Activated naive CD8-positive, alpha-beta T cell treated with anti-CD3 and anti-CD28 coated beads, Interleukin-2, amount 50 U/mL, for 24 hours (primary cell): Measurements from ENCODE around the gene IRX5.
A peak's percentile ranks its signal among the peaks of the same experiment; 100 is the strongest.

Source experiments
- ATAC-seq: fragments of 150-1000 bp; cut with Tn5 transposase; one replicate; pipeline ENCODE4 v1.10.0; 2021
- DNase-seq: peaks from one replicate; pipeline ENCODE4 v3.0.0; 2021
- H3K27ac Mint-ChIP-seq: one replicate; pipeline ENCODE4 v1.8.0; 2021; ENCODE audit warnings: mild to moderate bottlenecking, mixed read lengths
- H3K27me3 Mint-ChIP-seq: one replicate; pipeline ENCODE4 v1.8.0; 2021; ENCODE audit warnings: mixed read lengths
- H3K36me3 Mint-ChIP-seq: one replicate; pipeline ENCODE4 v1.8.0; 2021; ENCODE audit warnings: low read depth, mixed read lengths
- H3K4me1 Mint-ChIP-seq: one replicate; pipeline ENCODE4 v1.8.0; 2021; ENCODE audit warnings: mixed read lengths
- H3K4me3 Mint-ChIP-seq: one replicate; pipeline ENCODE4 v1.8.0; 2021; ENCODE audit warnings: mild to moderate bottlenecking, moderate library complexity, mixed read lengths
- H3K9me3 Mint-ChIP-seq: one replicate; pipeline ENCODE4 v1.8.0; 2021; ENCODE audit warnings: mixed read lengths

The IRX5 gene

DNA sequence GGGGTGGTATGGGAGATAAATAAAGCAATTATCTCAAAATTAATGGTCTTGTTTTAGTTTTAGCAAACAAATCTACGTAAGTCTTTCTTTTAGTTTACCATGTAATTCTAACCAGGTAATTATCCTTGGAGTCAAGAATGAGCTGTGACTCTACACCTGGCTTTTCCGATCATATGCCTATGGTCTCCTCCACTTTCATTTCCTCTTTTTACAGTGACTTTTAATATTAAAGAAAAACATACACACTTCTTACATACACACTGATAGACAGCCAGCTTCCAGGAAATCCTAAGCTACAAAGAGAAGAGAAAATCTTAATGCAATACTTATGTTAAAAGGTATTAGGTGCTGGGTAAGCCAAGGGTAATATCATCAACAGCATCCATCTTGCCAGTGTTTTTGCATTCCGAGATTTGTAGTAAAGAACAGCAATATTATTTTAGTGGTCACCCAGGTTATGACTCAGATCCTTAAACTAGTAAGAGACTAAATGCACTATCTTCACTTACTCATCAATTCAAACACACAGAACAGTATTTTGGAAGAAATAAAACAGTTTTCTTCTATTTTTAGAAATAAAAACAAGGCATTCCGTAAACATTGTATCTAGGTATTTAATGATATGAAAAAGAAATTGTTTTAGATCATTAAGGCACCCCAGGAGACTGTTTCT is 4.4 kb upstream of the IRX5 start:
- H3K4me3 Mint-ChIP-seq = no peak overlapping the region
- DNase-seq = no peak
- no peaks in the 10 kb centered on the region for H3K9me3 Mint-ChIP-seq
- H3K36me3 Mint-ChIP-seq = peaks cover 4% of the 10 kb centered on the region
- peaks cover 56% of the 10 kb centered on the region for H3K27me3 Mint-ChIP-seq
- H3K27ac Mint-ChIP-seq = no peak overlapping the region
- H3K4me1 Mint-ChIP-seq = peaks cover 25% of the 10 kb centered on the region
- ATAC-seq = no peak

DNA sequence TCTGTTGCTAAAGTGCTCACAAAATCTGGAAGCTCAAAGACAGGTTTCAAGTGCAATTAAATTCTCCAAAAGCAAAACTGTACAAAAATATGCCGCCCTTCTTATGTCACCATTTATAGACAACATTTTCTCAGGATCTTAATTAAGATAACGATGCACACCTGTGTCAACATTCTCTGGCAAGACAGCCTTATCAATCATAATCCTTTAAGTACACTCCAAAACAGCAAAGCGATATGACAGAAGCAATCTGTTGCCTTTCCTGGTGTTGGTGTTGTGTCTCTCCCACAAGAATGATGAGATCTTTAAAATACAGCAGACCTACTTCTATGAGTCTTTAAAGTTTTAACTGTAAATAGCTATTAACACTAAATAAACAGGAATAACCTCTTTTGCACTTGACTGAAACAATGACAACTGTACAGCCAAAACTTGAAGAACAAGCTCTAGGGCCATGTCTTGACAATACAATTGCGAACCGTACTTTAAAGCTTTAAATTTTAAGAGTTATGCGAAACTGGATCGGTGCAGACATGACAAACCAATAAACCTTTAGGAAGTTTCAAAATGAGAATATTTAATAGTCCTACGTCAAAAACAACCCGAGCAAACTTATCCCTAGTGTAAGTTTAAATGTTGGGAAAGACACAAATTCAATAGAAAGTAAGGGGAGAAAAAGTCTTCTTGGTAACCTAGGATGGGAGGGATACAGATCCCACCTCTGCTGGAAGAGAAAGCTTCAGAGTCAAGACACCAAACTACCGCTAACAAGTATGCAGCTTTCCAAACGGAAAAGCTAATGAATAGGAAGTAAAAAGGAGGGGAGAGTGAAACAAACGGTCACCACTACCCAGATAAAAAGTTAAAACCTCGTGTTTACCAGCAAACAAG is 3.3 kb upstream of the IRX5 start:
- peak overlapping the region; percentile 15 for H3K27ac Mint-ChIP-seq

DNA sequence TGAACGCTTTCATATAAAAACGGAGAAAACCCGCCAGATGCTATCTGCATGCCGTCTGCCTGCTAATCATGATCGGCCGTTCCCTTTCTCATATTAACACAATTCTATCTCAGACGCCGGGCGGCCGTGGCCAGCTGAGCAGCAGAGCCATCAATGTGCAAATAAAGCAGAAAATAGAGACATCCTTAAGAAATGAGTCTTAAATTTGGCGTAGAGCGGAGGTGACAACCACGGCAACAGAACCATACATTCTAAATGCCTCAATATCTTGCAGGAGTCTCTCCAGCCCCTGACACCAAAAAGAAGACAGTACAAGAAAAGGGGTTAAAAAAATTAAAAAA is 2.7 kb upstream of the IRX5 start:
- H3K36me3 Mint-ChIP-seq = peaks cover 4% of the 10 kb centered on the region
- peak overlapping the region; percentile 15 for H3K27ac Mint-ChIP-seq
- H3K27me3 Mint-ChIP-seq = peaks cover 64% of the 10 kb centered on the region
- H3K9me3 Mint-ChIP-seq = no peaks in the 10 kb centered on the region
- ATAC-seq (no peak), DNase-seq (no peak)
- peaks cover 36% of the 10 kb centered on the region for H3K4me1 Mint-ChIP-seq
- H3K4me3 Mint-ChIP-seq = peak overlapping the region; percentile 74

More for the DNA sequence above, 3.3 kb upstream of the IRX5 start:
- peaks cover 4% of the 10 kb centered on the region for H3K36me3 Mint-ChIP-seq
- H3K9me3 Mint-ChIP-seq = no peaks in the 10 kb centered on the region
- H3K27me3 Mint-ChIP-seq = peaks cover 61% of the 10 kb centered on the region
- no peak for DNase-seq
- peaks cover 32% of the 10 kb centered on the region for H3K4me1 Mint-ChIP-seq
- H3K4me3 Mint-ChIP-seq = peak overlapping the region; percentile 74
- ATAC-seq = no peak

DNA sequence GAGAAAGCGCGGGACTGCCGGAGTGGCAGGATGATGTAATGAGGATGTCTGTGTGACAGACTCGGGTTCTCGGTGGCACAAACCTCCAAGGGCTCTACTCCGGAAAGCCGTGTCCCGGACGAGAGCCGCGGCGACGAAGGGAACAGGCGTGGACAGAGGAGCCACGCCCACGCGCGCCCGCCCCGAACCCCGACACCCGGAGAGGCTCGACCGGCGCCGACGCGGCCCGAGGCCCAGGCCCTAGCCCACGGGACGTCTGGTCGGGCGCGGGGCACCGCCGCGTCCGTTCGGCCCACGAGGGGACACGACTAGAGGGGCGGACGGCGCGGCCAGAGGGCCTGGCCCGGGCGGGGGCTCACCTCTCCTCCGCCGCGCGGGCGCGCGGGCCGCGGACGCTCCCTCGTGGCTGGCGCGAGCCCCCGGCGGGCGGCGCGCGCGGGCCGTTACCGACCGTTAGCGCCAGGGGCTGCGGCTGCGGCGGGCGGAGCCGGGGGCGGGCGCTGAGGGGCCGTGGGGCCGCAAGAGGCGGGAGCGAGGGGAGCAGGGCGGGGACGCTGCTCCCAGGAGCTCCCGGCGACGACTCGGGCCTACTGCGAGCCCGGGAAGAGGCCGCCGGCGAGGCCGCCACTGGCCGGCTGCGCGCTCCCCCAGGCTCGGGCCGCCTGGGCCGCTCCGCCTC is 2.1 kb upstream of the IRX5 start:
- Mint-ChIP-seq H3K27ac (no peak overlapping the region), H3K4me3 (peak overlapping the region; percentile 84), H3K4me1 (peaks cover 36% of the 10 kb centered on the region), H3K27me3 (peaks cover 64% of the 10 kb centered on the region), H3K36me3 (peaks cover 4% of the 10 kb centered on the region), H3K9me3 (no peaks in the 10 kb centered on the region)
- DNase-seq (no peak), ATAC-seq (peak; percentile 42)

DNA sequence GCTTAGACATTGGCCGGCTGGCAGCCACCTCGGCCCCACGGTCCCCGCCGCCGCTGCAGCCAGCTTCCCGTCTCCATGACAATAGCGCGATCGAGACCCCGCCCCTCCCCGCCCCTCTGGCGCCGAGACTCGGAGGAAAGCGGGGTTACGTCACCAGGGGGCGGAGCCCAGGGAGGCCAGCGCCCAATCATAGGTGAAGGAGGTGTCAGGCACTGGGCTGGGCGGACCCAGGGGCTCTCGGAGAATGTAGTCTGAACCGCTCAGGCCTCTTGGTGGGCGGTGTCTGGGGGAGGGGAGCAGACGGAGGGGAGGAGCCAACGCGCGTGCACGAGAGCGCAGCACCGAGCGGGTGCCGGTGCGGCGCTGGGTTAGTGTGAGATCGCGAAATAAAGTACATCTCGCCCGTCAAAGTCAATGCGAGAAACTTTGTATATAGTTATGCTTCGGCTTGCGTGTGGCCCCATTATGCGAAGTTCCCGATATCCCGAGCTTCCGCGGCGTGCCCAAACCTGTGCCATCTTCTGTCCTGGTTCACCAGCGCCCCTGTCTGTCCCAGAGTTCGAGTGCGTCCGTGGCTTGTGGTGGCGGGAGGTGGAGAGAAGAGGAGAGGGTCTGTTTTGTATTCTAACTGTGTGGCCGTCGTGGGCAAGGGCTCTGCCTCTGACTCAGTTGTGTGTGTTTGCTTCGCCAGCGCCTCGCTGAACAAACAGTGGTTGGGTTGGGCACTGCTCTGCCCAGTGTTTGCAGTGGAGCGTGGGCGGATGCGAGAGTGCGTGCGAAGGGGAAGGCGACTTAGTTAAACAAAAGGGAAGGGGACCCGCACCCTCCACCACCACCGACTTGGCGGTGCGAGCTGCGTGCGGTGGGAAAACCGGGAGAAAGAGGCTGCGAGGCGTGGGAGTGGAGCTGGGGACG is 1.3 kb upstream of the IRX5 start:
- ATAC-seq (peak; percentile 97), DNase-seq (peak; percentile 97)
- H3K4me3 Mint-ChIP-seq = peak overlapping the region; percentile 84
- H3K4me1 Mint-ChIP-seq = peaks cover 36% of the 10 kb centered on the region
- peaks cover 68% of the 10 kb centered on the region for H3K27me3 Mint-ChIP-seq
- H3K9me3 Mint-ChIP-seq = no peaks in the 10 kb centered on the region
- peaks cover 4% of the 10 kb centered on the region for H3K36me3 Mint-ChIP-seq
- H3K27ac Mint-ChIP-seq = peak overlapping the region; percentile 67

DNA sequence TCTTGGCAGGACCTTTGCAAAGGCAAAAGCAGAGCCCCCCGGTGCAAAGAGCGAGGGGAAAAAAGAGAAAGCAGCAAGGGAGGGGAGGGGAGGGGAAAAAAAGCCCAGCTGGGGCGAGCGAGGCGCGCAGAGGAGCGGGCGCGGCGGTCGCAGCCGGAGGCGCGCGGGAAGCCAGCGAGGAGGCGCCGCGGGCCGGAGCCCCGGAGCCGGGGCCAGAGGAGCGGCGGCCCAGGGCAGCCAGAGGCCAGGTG is 129 bp downstream of the IRX5 start:
- no peaks in the 10 kb centered on the region for H3K9me3 Mint-ChIP-seq
- H3K4me3 Mint-ChIP-seq = peak overlapping the region; percentile 84
- peaks cover 36% of the 10 kb centered on the region for H3K4me1 Mint-ChIP-seq
- peaks cover 4% of the 10 kb centered on the region for H3K36me3 Mint-ChIP-seq
- H3K27ac Mint-ChIP-seq = no peak overlapping the region
- no peak for ATAC-seq
- H3K27me3 Mint-ChIP-seq = peaks cover 79% of the 10 kb centered on the region
- no peak for DNase-seq

DNA sequence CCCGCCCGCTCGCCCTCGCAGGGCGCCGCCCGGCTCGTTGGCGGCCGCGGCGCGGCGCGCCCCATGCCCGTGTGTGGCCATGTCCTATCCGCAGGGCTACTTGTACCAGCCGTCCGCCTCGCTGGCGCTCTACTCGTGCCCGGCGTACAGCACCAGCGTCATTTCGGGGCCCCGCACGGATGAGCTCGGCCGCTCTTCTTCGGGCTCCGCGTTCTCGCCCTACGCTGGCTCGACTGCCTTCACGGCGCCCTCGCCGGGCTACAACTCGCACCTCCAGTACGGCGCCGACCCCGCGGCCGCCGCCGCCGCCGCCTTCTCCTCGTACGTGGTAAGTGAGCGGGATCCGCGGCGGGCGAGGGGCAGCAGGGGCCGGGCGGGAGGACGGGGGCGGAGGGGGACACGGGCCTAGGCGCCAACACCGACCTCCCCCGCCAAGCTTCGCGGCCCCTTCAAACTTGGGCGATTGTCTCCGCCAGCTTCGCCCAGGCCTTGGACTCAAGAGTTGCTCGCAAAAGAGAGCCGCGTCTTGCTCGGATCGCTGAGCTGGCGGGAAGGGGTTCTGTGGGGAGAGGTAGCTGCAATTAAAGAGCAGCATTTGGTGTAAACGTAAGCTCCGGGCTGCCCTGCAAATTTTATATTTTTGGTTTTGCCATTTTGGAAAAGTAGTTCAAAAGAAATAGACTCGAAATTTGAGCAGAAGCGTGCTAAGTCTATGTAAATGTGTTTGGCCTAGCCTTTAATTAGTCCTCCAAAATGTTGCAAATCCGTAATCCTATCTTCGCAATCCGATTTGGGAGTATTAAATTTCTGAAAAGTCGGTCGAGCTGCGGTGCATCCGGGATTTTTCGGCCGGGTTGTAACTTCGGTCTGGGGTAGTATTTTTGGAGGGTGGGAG is 702 bp downstream of the IRX5 start:
- ATAC-seq (no peak), DNase-seq (no peak)
- Mint-ChIP-seq H3K27me3 (peaks cover 77% of the 10 kb centered on the region), H3K27ac (no peak overlapping the region), H3K4me3 (peak overlapping the region; percentile 24), H3K36me3 (peaks cover 4% of the 10 kb centered on the region), H3K9me3 (no peaks in the 10 kb centered on the region), H3K4me1 (peaks cover 36% of the 10 kb centered on the region)

DNA sequence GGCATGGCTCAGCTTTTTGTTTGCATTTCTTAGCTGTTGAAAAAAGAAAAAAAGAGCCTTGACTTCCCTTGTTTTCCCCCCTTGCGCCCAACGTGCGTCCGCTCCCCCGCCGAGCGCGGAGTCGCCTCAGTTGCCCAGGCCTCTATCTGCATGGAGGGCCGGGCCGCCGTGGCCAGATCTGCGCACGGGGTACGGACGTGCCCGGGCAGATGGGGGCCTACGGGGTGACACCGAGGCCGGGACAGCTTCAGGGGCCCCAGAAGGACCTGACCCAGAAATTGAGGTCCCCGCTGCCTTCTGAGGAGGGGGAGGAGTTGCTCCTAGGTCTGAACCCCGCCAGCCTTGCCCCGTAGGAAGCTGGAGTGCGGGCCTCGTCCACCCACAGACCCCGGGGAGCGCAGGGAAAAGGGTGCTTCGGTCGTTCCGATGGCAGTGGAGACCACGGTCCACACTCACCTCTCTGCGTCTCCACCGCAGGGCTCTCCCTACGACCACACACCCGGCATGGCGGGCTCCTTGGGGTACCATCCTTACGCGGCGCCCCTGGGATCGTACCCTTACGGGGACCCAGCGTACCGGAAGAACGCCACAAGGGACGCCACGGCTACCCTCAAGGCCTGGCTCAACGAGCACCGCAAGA is 1.5 kb downstream of the IRX5 start:
- Mint-ChIP-seq H3K4me1 (peaks cover 39% of the 10 kb centered on the region), H3K27me3 (peaks cover 77% of the 10 kb centered on the region), H3K27ac (no peak overlapping the region), H3K36me3 (peaks cover 4% of the 10 kb centered on the region), H3K4me3 (peak overlapping the region; percentile 24), H3K9me3 (no peaks in the 10 kb centered on the region)
- ATAC-seq = no peak
- no peak for DNase-seq

DNA sequence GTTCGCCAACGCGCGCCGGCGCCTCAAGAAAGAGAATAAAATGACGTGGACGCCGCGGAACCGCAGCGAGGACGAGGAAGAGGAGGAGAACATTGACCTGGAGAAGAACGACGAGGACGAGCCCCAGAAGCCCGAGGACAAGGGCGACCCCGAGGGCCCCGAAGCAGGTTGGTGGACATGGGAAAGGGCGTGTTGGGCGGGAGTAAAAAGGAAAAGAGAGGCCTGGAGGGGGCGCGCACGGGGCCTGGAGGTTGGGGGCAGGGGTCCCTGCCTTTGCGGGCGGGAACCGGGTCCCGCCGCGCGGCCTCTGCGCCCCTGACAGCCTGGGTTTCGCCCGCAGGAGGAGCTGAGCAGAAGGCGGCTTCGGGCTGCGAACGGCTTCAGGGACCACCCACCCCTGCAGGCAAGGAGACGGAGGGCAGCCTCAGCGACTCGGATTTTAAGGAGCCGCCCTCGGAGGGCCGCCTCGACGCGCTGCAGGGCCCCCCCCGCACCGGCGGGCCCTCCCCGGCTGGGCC is 2.1 kb downstream of the IRX5 start:
- peaks cover 77% of the 10 kb centered on the region for H3K27me3 Mint-ChIP-seq
- no peak overlapping the region for H3K27ac Mint-ChIP-seq
- DNase-seq = no peak
- peaks cover 37% of the 10 kb centered on the region for H3K4me1 Mint-ChIP-seq
- no peaks in the 10 kb centered on the region for H3K9me3 Mint-ChIP-seq
- peaks cover 4% of the 10 kb centered on the region for H3K36me3 Mint-ChIP-seq
- ATAC-seq = no peak
- no peak overlapping the region for H3K4me3 Mint-ChIP-seq

DNA sequence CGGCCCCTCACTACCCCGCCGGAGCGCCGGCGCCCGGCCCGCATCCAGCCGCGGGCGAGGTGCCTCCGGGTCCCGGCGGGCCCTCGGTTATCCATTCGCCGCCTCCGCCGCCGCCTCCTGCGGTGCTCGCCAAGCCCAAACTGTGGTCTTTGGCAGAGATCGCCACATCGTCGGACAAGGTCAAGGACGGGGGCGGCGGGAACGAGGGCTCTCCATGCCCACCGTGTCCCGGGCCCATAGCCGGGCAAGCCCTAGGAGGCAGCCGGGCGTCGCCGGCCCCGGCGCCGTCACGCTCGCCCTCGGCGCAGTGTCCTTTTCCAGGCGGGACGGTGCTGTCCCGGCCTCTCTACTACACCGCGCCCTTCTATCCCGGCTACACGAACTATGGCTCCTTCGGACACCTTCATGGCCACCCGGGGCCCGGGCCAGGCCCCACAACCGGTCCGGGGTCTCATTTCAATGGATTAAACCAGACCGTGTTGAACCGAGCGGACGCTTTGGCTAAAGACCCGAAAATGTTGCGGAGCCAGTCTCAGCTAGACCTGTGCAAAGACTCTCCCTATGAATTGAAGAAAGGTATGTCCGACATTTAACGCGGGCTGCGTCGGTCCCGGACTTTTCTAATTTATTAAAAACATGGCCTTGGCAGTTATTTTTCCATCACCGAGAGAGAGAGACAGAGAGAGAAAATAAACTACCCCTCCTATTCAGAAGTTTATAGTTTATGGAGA is 2.8 kb downstream of the IRX5 start:
- ATAC-seq (no peak), DNase-seq (no peak)
- Mint-ChIP-seq H3K4me3 (no peak overlapping the region), H3K27me3 (peaks cover 76% of the 10 kb centered on the region), H3K36me3 (peaks cover 4% of the 10 kb centered on the region), H3K9me3 (no peaks in the 10 kb centered on the region), H3K27ac (no peak overlapping the region), H3K4me1 (peaks cover 37% of the 10 kb centered on the region)

DNA sequence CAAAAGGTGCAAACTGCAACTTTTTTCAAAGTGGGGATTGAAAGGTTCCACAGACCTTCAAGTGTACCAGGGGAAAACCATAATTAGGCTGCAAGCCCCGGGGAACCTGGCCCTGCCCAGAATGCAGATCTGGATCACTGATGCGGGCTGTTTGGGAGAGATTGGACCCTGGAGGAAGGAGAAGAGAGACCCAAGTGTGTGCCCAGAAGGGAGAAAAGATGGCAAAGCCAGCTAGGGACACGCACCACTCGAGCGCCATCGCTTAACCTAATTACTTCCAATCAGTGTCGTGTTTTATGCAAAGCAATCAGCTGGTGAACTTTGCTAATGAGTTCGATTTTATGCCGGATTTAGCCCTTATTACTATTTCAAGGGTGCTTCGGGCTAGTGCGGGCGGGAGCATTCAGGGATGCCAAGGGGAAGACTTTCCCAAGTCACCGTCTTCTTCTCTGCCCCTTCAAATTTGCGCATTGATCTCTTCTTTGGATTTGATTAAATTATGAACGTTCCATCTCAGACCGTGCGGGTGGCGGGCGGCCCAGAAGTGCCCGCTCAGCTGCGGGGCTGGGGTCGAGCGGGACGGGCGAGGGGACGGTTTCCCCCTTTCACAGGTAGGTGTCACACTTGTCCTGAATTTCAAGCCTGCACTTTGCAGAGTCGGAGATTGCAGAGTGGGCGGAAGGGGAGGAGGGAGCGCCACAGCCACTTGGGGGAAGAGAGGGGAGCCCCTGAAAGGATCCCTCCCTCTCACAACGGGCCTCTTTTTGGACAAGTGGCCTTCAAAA is 4.0 kb downstream of the IRX5 start:
- Mint-ChIP-seq H3K27me3 (peaks cover 82% of the 10 kb centered on the region), H3K36me3 (peaks cover under 1% of the 10 kb centered on the region), H3K4me3 (no peak overlapping the region), H3K9me3 (no peaks in the 10 kb centered on the region), H3K4me1 (peaks cover 30% of the 10 kb centered on the region), H3K27ac (no peak overlapping the region)
- ATAC-seq (no peak), DNase-seq (no peak)
